PC-9 (cell line): Measurements from ENCODE around the gene ZNF595. TPM values are rescaled to one million over a fixed set of nuclear protein-coding genes. Genes with fewer than 3 reads are reported as not detected.
"Not testable (repeated sequence)": the region's sequence is repeated elsewhere in the genome, so short reads cannot be mapped to it uniquely, and the experiment has no call there.

Source experiments
- BruUV-seq: library from RNA; stranded (reverse); fragments of 400-500 nt; replicated peaks from 2 replicates; lab custom pipeline; 2021; lab: Mats Ljungman, UMichigan
- CTCF ChIA-PET: fragments of 300-600 bp; sonication (Branson Sonifier 250); formaldehyde crosslinking; loops from one replicate; lab custom pipeline; 2022; ENCODE audit warnings: antibody characterized with exemption; lab: Charles Lee
- POLR2A ChIA-PET: fragments of 300-600 bp; sonication (Branson Sonifier 250); formaldehyde crosslinking; loops from one replicate; lab custom pipeline; 2022; ENCODE audit warnings: antibody characterized with exemption; ENCODE audit not compliant: unreplicated experiment; lab: Charles Lee
- DNase-seq, 2 experiments: peaks; one replicate each; pipeline versions ENCODE4 v3.0.0 to v3.0.0-alpha.2; 2015 to 2022; ENCODE audit warnings: mixed read lengths in 1 of 2
- H2AFZ ChIP-seq: fragments of 200-600 bp; sonication (generic); 2 replicates; pipeline ENCODE4 v1.8.1; 2017; ENCODE audit warnings: antibody characterized with exemption
- H3F3A ChIP-seq: fragments of 200-600 bp; sonication (generic); 2 replicates; pipeline ENCODE4 v1.8.1; 2017; ENCODE audit warnings: antibody characterized with exemption, mild to moderate bottlenecking, low read depth; ENCODE audit not compliant: insufficient read depth
- H3K27ac ChIP-seq: fragments of 200-600 bp; sonication (generic); 2 replicates; pipeline ENCODE4 v1.6.1; 2016; ENCODE audit warnings: mixed run types
- H3K27me3 ChIP-seq: fragments of 200-600 bp; sonication (generic); 2 replicates; pipeline ENCODE4 v1.6.1; 2016; ENCODE audit warnings: low read depth, mixed run types; ENCODE audit not compliant: insufficient read depth
- H3K36me3 ChIP-seq: fragments of 200-600 bp; sonication (generic); 2 replicates; pipeline ENCODE4 v1.6.1; 2016; ENCODE audit warnings: low read depth, mixed run types
- H3K4me1 ChIP-seq: fragments of 200-600 bp; sonication (generic); replicated peaks from 2 replicates; pipeline ENCODE4 v1.6.1; 2016; ENCODE audit warnings: mixed run types; ENCODE audit not compliant: insufficient read depth
- H3K4me2 ChIP-seq: fragments of 200-600 bp; sonication (generic); 2 replicates; pipeline ENCODE4 v1.6.1; 2017; ENCODE audit warnings: mixed run types
- H3K4me3 ChIP-seq: fragments of 200-600 bp; sonication (generic); 2 replicates; pipeline ENCODE4 v1.6.1; 2016; ENCODE audit warnings: mixed run types
- H3K79me2 ChIP-seq: fragments of 200-600 bp; sonication (generic); 2 replicates; pipeline ENCODE4 v1.6.1; 2017; ENCODE audit warnings: low read depth, mixed run types
- H3K9me2 ChIP-seq: fragments of 200-600 bp; sonication (generic); 2 replicates; pipeline ENCODE4 v1.8.1; 2017; ENCODE audit warnings: mild to moderate bottlenecking; ENCODE audit not compliant: insufficient read depth
- H3K9me3 ChIP-seq: fragments of 200-600 bp; sonication (generic); 2 replicates; pipeline ENCODE4 v1.8.1; 2016; ENCODE audit warnings: low read depth; ENCODE audit not compliant: insufficient read depth
- H4K20me1 ChIP-seq: fragments of 200-600 bp; sonication (generic); 2 replicates; pipeline ENCODE4 v1.8.1; 2017; ENCODE audit not compliant: insufficient read depth
- intact Hi-C: fragments of 100-400 bp; cut with micrococcal nuclease; formaldehyde crosslinking; loops from one replicate; pipeline ENCODE4 v1.10.0; 2022; ENCODE audit not compliant: unreplicated experiment
- total RNA-seq: library from RNA; stranded (reverse); gene quantifications from 2 replicates; pipeline ENCODE4 v1.2.3, GENCODE V29; 2021

Gene ZNF595
- total RNA-seq, 1 experiment from 2014 or later, result 10.9 TPM

GRCh38 chr4:22882-23281 lies 30.2 kb upstream of the ZNF595 start:
- DNase-seq, H3K4me2 ChIP-seq, H2AFZ ChIP-seq, intact Hi-C loops, H3K9me2 ChIP-seq, H4K20me1 ChIP-seq, POLR2A ChIA-PET, BruUV-seq, H3K36me3 ChIP-seq, H3K79me2 ChIP-seq, H3K9me3 ChIP-seq, H3K4me1 ChIP-seq, H3K27ac ChIP-seq, H3F3A ChIP-seq, H3K27me3 ChIP-seq, H3K4me3 ChIP-seq, CTCF ChIA-PET: not testable (repeated sequence)

GRCh38 chr4:24359-24758 lies 28.8 kb upstream of the ZNF595 start:
- H3K4me3 ChIP-seq, H3K9me2 ChIP-seq, H3F3A ChIP-seq, DNase-seq, H3K27ac ChIP-seq, H3K79me2 ChIP-seq, H4K20me1 ChIP-seq, H3K36me3 ChIP-seq, H3K9me3 ChIP-seq, H2AFZ ChIP-seq, POLR2A ChIA-PET, H3K27me3 ChIP-seq, H3K4me1 ChIP-seq, CTCF ChIA-PET, intact Hi-C loops, H3K4me2 ChIP-seq, BruUV-seq: not testable (repeated sequence)

- H2AFZ ChIP-seq, H4K20me1 ChIP-seq, BruUV-seq, H3K4me3 ChIP-seq, H3K27me3 ChIP-seq, H3K9me2 ChIP-seq, CTCF ChIA-PET, H3K4me1 ChIP-seq, H3K79me2 ChIP-seq, H3F3A ChIP-seq, POLR2A ChIA-PET, H3K9me3 ChIP-seq, DNase-seq, H3K4me2 ChIP-seq, H3K27ac ChIP-seq, intact Hi-C loops, H3K36me3 ChIP-seq: not testable (repeated sequence)
These were observed 25.6 kb upstream of the ZNF595 start for GRCh38 chr4:27501-27900.

- H2AFZ ChIP-seq, BruUV-seq, H3K36me3 ChIP-seq, H3K27ac ChIP-seq, H3K4me1 ChIP-seq, H4K20me1 ChIP-seq, H3K4me3 ChIP-seq, H3K9me2 ChIP-seq, intact Hi-C loops, CTCF ChIA-PET, H3F3A ChIP-seq, H3K79me2 ChIP-seq, POLR2A ChIA-PET, H3K27me3 ChIP-seq, H3K9me3 ChIP-seq, H3K4me2 ChIP-seq: not testable (repeated sequence)
- peak in 1 of 2 experiments; percentile 6 for DNase-seq
These were observed 24.2 kb upstream of the ZNF595 start for GRCh38 chr4:28767-29542.

- CTCF ChIA-PET, H3K27ac ChIP-seq, BruUV-seq: not testable (repeated sequence)
These were observed 19.8 kb upstream of the ZNF595 start for GRCh38 chr4:33314-33713.

GRCh38 chr4:36559-37415 lies 16.3 kb upstream of the ZNF595 start:
- H3K27ac ChIP-seq, H3K27me3 ChIP-seq, H2AFZ ChIP-seq, DNase-seq, H3K9me3 ChIP-seq, H4K20me1 ChIP-seq, H3K4me1 ChIP-seq, H3F3A ChIP-seq, H3K9me2 ChIP-seq, H3K4me2 ChIP-seq, H3K36me3 ChIP-seq, POLR2A ChIA-PET, H3K79me2 ChIP-seq, H3K4me3 ChIP-seq, intact Hi-C loops, BruUV-seq, CTCF ChIA-PET: not testable (repeated sequence)

More at GRCh38 chr4:33314-33713, 19.8 kb upstream of the ZNF595 start:
- H4K20me1 ChIP-seq, H3K9me3 ChIP-seq, H3K36me3 ChIP-seq, H3K79me2 ChIP-seq, H2AFZ ChIP-seq, intact Hi-C loops, H3K27me3 ChIP-seq, H3K4me3 ChIP-seq, H3K9me2 ChIP-seq, H3F3A ChIP-seq, H3K4me2 ChIP-seq, H3K4me1 ChIP-seq, POLR2A ChIA-PET, DNase-seq: not testable (repeated sequence)

- POLR2A ChIA-PET, H3F3A ChIP-seq, H3K79me2 ChIP-seq, H3K4me3 ChIP-seq, H3K9me2 ChIP-seq, CTCF ChIA-PET, H3K4me2 ChIP-seq, H4K20me1 ChIP-seq, H3K4me1 ChIP-seq, DNase-seq, H3K36me3 ChIP-seq, H3K9me3 ChIP-seq, H3K27me3 ChIP-seq, H3K27ac ChIP-seq, intact Hi-C loops, H2AFZ ChIP-seq, BruUV-seq: not testable (repeated sequence)
These were observed 14.9 kb upstream of the ZNF595 start for GRCh38 chr4:38202-38601.
